HepG2 (cell line): ENCODE results near the gene SPTBN2. TPM values are rescaled to one million over a fixed set of nuclear protein-coding genes. Genes with fewer than 3 reads are reported as not detected.
A peak's percentile ranks its signal among the peaks of the same experiment; 100 is the strongest.

Experiments used
- ARNT ChIP-seq: fragments of 450-650 bp; IDR thresholded peaks from 2 replicates; pipeline ENCODE4 v1.6.1; 2017
- ARNTL ChIP-seq: sonication (generic); formaldehyde crosslinking; IDR thresholded peaks from 2 replicates; pipeline ENCODE4 v1.4.0; 2020; ENCODE audit warnings: mild to moderate bottlenecking, missing genetic modification reagents
- DPF2 ChIP-seq: sonication (generic); formaldehyde crosslinking; IDR thresholded peaks from 2 replicates; pipeline ENCODE4 v1.4.0; 2020; ENCODE audit warnings: mild to moderate bottlenecking, low read depth, missing genetic modification reagents, borderline replicate concordance
- EED ChIP-seq: sonication (generic); formaldehyde crosslinking; IDR thresholded peaks from 2 replicates; pipeline ENCODE4 v1.5.0; 2020; ENCODE audit warnings: mild to moderate bottlenecking, missing genetic modification reagents
- FOSL1 ChIP-seq: sonication (generic); formaldehyde crosslinking; IDR thresholded peaks from 2 replicates; pipeline ENCODE4 v1.9.0; 2021; ENCODE audit warnings: missing genetic modification reagents, borderline replicate concordance
- FOXK2 ChIP-seq: fragments of 450-650 bp; IDR thresholded peaks from 2 replicates; pipeline ENCODE4 v1.6.1; 2016
- MEIS1 ChIP-seq: sonication (generic); formaldehyde crosslinking; IDR thresholded peaks from 2 replicates; pipeline ENCODE4 v1.9.0; 2021; ENCODE audit warnings: mild to moderate bottlenecking, missing genetic modification reagents, moderate library complexity, borderline replicate concordance
- NFKB2 ChIP-seq: sonication (generic); formaldehyde crosslinking; IDR thresholded peaks from 2 replicates; pipeline ENCODE4 v1.4.0; 2020; ENCODE audit warnings: missing genetic modification reagents, borderline replicate concordance
- NFYB ChIP-seq: sonication (generic); formaldehyde crosslinking; IDR thresholded peaks from 2 replicates; pipeline ENCODE4 v1.4.0; 2020; ENCODE audit warnings: missing genetic modification reagents
- NR2F2 ChIP-seq: IDR thresholded peaks from 2 replicates; pipeline ENCODE4 v1.6.1; 2012; ENCODE audit warnings: low read depth, inconsistent platforms, borderline replicate concordance
- RCOR2 ChIP-seq: IDR thresholded peaks from 2 replicates; pipeline ENCODE4 v1.6.1; 2016; ENCODE audit warnings: missing biosample characterization, missing genetic modification reagents
- REXO4 ChIP-seq: sonication (generic); formaldehyde crosslinking; IDR thresholded peaks from 2 replicates; pipeline ENCODE4 v1.8.0; 2022; ENCODE audit warnings: missing genetic modification reagents, mild to moderate bottlenecking, borderline replicate concordance
- SALL1 ChIP-seq: sonication (generic); formaldehyde crosslinking; IDR thresholded peaks from 2 replicates; pipeline ENCODE4 v1.8.0; 2022; ENCODE audit warnings: mild to moderate bottlenecking, missing genetic modification reagents
- SALL2 ChIP-seq: sonication (generic); formaldehyde crosslinking; IDR thresholded peaks from 2 replicates; pipeline ENCODE4 v1.8.1; 2023; ENCODE audit warnings: mild to moderate bottlenecking, missing genetic modification reagents, inconsistent platforms
- THAP11 ChIP-seq: IDR thresholded peaks from 2 replicates; pipeline ENCODE4 v1.6.1; 2016; ENCODE audit warnings: missing biosample characterization, missing genetic modification reagents
- TP53 ChIP-seq: sonication (generic); formaldehyde crosslinking; conservative IDR thresholded peaks from 2 replicates; pipeline ENCODE4 v1.4.0; 2020; ENCODE audit warnings: missing genetic modification reagents
- ZC3H4 ChIP-seq: sonication (generic); formaldehyde crosslinking; IDR thresholded peaks from 2 replicates; pipeline ENCODE4 v1.4.0; 2020; ENCODE audit warnings: missing genetic modification reagents, borderline replicate concordance
- ZFP90 ChIP-seq: sonication (generic); formaldehyde crosslinking; IDR thresholded peaks from 2 replicates; pipeline ENCODE4 v1.8.0; 2022; ENCODE audit warnings: missing genetic modification reagents, mild to moderate bottlenecking, inconsistent platforms, borderline replicate concordance
- ZNF17 ChIP-seq: sonication (generic); formaldehyde crosslinking; IDR thresholded peaks from 2 replicates; pipeline ENCODE4 v1.5.0; 2020; ENCODE audit warnings: mild to moderate bottlenecking, missing genetic modification reagents
- ZNF343 ChIP-seq: sonication (generic); formaldehyde crosslinking; IDR thresholded peaks from 2 replicates; pipeline ENCODE4 v1.4.0; 2020; ENCODE audit warnings: mild to moderate bottlenecking, missing genetic modification reagents
- ZNF549 ChIP-seq: sonication (generic); formaldehyde crosslinking; IDR thresholded peaks from 2 replicates; pipeline ENCODE4 v1.5.0; 2020; ENCODE audit warnings: missing genetic modification reagents
- ZNF777 ChIP-seq: sonication (generic); formaldehyde crosslinking; IDR thresholded peaks from 2 replicates; pipeline ENCODE4 v1.4.0; 2020; ENCODE audit warnings: missing genetic modification reagents
- polyA plus RNA-seq, 8 experiments: library from polyadenylated mRNA; depleted of rRNA in 3 of 8; stranded (reverse) in 7 of 8; unstranded in 1 of 8; fragments of >200 nt; fragmentation: Illumina TruSeq in 4 of 8; extraction: Trizol in 4 of 8; gene quantifications; 2 replicates each; pipeline versions ENCODE4 v1.2.1 to v1.2.3, GENCODE V29; 2011 to 2016; ENCODE audit warnings: low read depth in 4 of 8, missing spikeins in 1 of 8, mixed read lengths in 1 of 8; ENCODE audit not compliant: insufficient read depth in 1 of 8
- total RNA-seq, 5 experiments: library from RNA; depleted of rRNA; stranded (reverse); fragments of >200 nt; fragmentation: Illumina TruSeq; extraction: Trizol; gene quantifications; 2 replicates each; pipeline ENCODE4 v1.2.3, GENCODE V29; 2016; ENCODE audit warnings: low read depth in 1 of 5
- TF ChIP-seq, protein P1 (sequence below): sonication (generic); formaldehyde crosslinking; IDR thresholded peaks from 2 replicates; pipeline ENCODE4 v1.5.0; 2020; ENCODE audit warnings: missing genetic modification reagents
- TF ChIP-seq, protein P2 (sequence below): IDR thresholded peaks from 2 replicates; pipeline ENCODE4 v1.6.1; 2018; ENCODE audit warnings: missing genetic modification reagents, mild to moderate bottlenecking, missing compliant biosample characterization
- TF ChIP-seq, protein P3 (sequence below): sonication (generic); formaldehyde crosslinking; IDR thresholded peaks from 2 replicates; pipeline ENCODE4 v1.8.1; 2023; ENCODE audit warnings: mild to moderate bottlenecking, moderate library complexity, missing genetic modification reagents
- TF ChIP-seq, protein P4 (sequence below): sonication (generic); formaldehyde crosslinking; IDR thresholded peaks from 2 replicates; pipeline ENCODE4 v1.8.0; 2022; ENCODE audit warnings: mild to moderate bottlenecking, missing genetic modification reagents, borderline replicate concordance
- TF ChIP-seq, protein P5 (sequence below): IDR thresholded peaks from 2 replicates; pipeline ENCODE4 v1.6.1; 2016; ENCODE audit warnings: missing compliant biosample characterization, missing genetic modification reagents, borderline replicate concordance

SPTBN2 gene
- total and polyA plus RNA-seq, 2 of the 13 experiments (the other 11 are each of a cell fraction or from before 2014, with no cell fraction given) = 0.65 to 4.0 TPM

DNA sequence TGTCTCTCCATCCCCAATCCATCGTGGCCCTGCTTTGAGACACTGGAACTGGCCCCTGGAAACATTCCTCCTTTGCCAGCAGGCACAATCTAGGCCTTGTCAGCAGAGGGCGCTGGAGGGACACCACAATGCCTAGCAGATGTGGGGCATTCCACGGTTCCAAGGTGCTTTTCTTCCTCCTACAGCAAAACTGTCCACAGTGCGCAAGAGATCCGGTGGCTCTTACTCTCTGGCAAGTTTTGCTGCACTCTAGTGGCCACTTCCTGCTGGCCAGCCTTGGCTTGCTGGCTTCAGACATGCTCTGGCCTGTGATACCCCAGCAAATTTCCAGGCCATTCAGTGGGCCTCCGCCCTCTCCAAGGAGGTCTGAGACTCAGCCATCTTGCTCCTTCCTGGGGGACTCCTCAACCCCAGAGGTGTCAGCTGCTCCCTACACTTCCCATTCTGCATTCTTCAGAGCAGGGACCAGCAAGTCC, 34.2 kb downstream of the SPTBN2 start (continued):
- TF ChIP-seq, protein P1, sequence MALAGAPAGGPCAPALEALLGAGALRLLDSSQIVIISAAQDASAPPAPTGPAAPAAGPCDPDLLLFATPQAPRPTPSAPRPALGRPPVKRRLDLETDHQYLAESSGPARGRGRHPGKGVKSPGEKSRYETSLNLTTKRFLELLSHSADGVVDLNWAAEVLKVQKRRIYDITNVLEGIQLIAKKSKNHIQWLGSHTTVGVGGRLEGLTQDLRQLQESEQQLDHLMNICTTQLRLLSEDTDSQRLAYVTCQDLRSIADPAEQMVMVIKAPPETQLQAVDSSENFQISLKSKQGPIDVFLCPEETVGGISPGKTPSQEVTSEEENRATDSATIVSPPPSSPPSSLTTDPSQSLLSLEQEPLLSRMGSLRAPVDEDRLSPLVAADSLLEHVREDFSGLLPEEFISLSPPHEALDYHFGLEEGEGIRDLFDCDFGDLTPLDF (CRISPR knock-in tag) = no peak
- TF ChIP-seq REXO4 (no peak), RCOR2 (peak; percentile 60; the same call in 1 of the 2 replicates), NR2F2 (no peak), ZC3H4 (CRISPR knock-in tag) (no peak), ARNTL (CRISPR knock-in tag) (no peak), ARNT (no peak), TP53 (CRISPR knock-in tag) (no peak), DPF2 (CRISPR knock-in tag) (no peak), ZNF549 (CRISPR knock-in tag) (no peak), FOXK2 (no peak), SALL2 (peak; percentile 64; the same call in 1 of the 2 replicates), ZNF17 (CRISPR knock-in tag) (no peak), ZNF777 (CRISPR knock-in tag) (peak; percentile 24; the same call in 1 of the 2 replicates), THAP11 (CRISPR knock-in tag) (peak; percentile 73), ZFP90 (CRISPR knock-in tag) (no peak), ZNF343 (CRISPR knock-in tag) (0 out of 2 replicates have a peak, but pooled peaks have one; percentile 40), NFKB2 (CRISPR knock-in tag) (no peak), FOSL1 (CRISPR knock-in tag) (no peak), MEIS1 (CRISPR knock-in tag) (peak; percentile 47; the same call in 1 of the 2 replicates), NFYB (CRISPR knock-in tag) (no peak), SALL1 (CRISPR knock-in tag) (peak; percentile 71), EED (no peak)
- TF ChIP-seq, protein P2, sequence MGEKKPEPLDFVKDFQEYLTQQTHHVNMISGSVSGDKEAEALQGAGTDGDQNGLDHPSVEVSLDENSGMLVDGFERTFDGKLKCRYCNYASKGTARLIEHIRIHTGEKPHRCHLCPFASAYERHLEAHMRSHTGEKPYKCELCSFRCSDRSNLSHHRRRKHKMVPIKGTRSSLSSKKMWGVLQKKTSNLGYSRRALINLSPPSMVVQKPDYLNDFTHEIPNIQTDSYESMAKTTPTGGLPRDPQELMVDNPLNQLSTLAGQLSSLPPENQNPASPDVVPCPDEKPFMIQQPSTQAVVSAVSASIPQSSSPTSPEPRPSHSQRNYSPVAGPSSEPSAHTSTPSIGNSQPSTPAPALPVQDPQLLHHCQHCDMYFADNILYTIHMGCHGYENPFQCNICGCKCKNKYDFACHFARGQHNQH (CRISPR knock-in tag) = peak; percentile 73
- TF ChIP-seq, protein P3, sequence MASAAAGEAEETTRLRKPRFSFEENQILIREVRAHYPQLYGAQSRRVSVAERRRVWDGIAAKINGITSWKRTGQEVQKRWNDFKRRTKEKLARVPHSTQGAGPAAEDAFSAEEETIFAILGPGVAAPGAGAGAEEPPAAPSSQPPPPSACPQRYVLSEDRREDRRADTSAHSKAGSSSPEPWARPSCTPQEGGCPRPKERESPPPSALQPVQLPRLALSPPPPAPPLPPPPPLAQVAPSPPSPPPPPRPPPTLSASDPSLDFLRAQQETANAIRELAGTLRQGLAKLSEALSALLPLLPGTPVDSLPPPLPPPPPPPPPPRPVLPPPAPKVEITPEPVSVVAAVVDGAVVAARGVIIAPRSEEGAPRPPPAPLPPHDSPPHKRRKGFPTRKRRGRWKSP (CRISPR knock-in tag) = 0 out of 2 replicates have a peak, but pooled peaks have one; percentile 13
- TF ChIP-seq, protein P4, sequence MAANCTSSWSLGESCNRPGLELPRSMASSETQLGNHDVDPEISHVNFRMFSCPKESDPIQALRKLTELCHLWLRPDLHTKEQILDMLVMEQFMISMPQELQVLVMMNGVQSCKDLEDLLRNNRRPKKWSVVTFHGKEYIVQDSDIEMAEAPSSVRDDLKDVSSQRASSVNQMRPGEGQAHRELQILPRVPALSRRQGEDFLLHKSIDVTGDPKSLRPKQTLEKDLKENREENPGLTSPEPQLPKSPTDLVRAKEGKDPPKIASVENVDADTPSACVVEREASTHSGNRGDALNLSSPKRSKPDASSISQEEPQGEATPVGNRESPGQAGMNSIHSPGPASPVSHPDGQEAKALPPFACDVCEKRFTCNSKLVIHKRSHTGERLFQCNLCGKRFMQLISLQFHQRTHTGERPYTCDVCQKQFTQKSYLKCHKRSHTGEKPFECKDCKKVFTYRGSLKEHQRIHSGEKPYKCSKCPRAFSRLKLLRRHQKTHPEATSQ = no peak
- TF ChIP-seq, protein P5, sequence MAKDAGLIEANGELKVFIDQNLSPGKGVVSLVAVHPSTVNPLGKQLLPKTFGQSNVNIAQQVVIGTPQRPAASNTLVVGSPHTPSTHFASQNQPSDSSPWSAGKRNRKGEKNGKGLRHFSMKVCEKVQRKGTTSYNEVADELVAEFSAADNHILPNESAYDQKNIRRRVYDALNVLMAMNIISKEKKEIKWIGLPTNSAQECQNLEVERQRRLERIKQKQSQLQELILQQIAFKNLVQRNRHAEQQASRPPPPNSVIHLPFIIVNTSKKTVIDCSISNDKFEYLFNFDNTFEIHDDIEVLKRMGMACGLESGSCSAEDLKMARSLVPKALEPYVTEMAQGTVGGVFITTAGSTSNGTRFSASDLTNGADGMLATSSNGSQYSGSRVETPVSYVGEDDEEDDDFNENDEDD (CRISPR knock-in tag) = peak; percentile 15; the same call in 1 of the 2 replicates
